GM18519 (cell line): ENCODE data around the gene PIK3R2.

Experiments used
- ATAC-seq: cut with Tn5 transposase; IDR thresholded peaks from one replicate; pipeline ENCODE4 v1.9.1; 2021; ENCODE audit warnings: mild to moderate bottlenecking, moderate library complexity; ENCODE audit not compliant: unreplicated experiment, low FRiP score

Gene PIK3R2

DNA sequence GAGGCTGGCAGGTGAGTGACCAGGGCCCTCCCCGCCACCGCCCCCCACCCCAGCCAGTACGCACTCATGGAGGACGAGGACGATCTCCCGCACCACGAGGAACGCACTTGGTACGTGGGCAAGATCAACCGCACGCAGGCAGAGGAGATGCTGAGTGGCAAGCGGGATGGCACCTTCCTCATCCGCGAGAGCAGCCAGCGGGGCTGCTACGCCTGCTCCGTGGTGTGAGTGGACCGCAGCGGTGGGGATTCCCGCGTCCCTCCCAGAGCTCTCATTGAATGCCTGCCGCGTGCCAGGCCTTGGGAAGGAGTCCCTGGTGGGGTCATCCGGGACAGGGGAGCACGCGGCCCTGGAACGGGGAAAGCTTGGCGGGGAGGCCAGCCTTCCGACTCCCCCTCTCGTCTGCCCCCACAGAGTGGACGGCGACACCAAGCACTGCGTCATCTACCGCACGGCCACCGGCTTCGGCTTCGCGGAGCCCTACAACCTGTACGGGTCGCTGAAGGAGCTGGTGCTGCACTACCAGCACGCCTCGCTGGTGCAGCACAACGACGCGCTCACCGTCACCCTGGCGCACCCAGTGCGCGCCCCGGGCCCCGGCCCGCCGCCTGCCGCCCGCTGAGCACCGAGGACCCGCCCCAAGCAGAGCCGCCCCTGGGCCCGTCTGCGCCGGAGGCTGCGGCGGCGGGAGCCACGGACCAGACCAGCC lies 15.9 kb downstream of the PIK3R2 start:
- ATAC-seq: no peak

GRCh38 chr19:18170714-18171255 lies 17.8 kb downstream of the PIK3R2 start:
- ATAC-seq: no peak

GRCh38 chr19:18171605-18172327 lies 18.8 kb downstream of the PIK3R2 start:
- no peak for ATAC-seq

DNA sequence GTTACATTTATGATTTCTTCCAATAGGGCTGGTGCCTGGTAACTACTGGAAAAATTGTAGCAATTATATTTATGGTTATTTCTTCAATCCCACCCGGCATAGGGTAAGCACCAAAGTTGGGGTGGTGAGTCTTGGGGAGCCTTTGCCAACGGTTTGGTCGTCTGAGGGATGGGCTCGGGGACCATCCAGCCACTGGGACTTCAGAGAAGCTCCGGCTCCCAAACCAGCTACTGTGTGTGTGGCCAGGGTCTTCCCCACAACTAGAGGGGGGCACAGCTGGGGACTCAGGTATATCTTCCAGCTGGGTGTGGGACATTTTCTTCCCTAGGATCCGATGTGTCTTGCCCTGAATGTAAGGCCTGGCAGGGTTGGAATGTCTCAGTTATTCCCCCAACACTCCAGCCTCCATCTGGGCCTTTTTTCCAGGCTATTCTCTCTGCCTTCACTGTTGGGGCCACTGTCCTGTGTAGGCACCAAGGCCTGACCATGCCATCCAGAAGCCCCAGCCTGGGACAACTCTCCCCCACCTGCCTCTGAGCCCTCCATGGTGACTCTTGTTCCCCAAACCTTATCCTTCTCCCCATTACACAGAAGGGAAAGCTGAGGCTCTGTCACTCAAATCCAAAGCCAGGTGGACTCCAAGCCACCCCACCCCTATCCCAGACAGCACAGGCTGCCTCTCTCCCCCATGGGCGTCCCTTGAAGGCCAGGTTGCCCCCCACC lies 19.5 kb downstream of the PIK3R2 start:
- ATAC-seq: no peak

GRCh38 chr19:18173054-18173571 lies 20.1 kb downstream of the PIK3R2 start:
- no peak for ATAC-seq

DNA sequence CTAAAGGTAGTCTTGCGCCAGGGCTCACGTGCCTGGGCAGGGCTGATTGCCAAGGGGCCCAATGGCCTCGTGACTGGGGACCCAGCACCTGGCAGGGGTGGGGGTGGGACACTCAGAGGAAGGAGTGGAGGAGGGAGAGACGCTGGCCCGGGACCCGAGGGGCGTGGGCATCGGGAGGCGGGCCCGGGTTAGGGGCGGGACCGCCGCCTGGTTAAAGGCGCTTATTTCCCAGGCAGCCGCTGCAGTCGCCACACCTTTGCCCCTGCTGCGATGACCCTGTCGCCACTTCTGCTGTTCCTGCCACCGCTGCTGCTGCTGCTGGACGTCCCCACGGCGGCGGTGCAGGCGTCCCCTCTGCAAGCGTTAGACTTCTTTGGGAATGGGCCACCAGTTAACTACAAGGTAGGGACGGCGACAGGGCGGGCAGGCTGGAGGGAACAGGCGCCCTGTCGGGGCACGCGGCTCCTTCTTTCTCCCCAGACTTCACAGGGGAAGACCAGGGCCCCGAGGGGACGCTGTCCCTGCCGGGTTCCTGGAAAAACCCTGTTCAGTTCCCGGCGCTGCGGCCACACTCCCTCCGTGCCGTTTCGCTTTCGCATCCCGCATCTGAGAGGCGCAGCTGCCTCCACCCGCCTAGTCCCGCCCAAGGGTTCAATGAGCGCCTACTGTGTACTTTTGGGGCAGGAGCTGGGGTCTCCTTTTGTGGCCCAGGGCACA lies 20.8 kb downstream of the PIK3R2 start, which contains the start of gene IFI30:
Gene IFI30, plus strand, starts transcription at position 242 of the 717 bp plus-strand sequence. Its CDS starts 29 bp downstream, at position 271.
- ATAC-seq: no peak

GRCh38 chr19:18174983-18175382 lies 22.0 kb downstream of the PIK3R2 start:
- ATAC-seq: no peak

- no peak for ATAC-seq
Observed at GRCh38 chr19:18176367-18177310, 23.7 kb downstream of the PIK3R2 start.

GRCh38 chr19:18179957-18180356 lies 27.0 kb downstream of the PIK3R2 start:
- no peak for ATAC-seq

- ATAC-seq: no peak
Observed at GRCh38 chr19:18183529-18183928, 30.6 kb downstream of the PIK3R2 start.

- ATAC-seq: no peak
Observed at GRCh38 chr19:18185538-18185937, 32.6 kb downstream of the PIK3R2 start.

- ATAC-seq: no peak
Observed at GRCh38 chr19:18190278-18190677, 37.3 kb downstream of the PIK3R2 start.

DNA sequence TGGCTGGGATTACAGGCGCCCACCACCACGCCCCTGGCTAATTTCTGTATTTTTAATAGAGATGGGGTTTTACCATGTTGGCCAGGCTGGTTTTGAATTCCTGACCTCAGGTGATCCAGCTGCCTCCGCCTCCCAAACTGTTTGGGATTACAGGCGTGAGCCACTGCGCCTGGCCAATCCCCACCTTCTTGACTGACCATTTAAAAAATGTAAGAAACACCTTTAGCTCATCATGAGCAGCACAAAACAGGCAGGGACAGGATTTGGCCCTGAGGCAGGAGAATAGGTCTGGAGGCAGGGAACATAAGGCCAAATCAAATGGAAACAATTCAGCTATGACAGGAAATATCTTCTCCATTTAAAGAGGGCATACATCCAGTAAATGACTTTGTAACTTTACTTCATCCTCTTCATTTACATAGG lies 38.7 kb downstream of the PIK3R2 start:
- no peak for ATAC-seq

DNA sequence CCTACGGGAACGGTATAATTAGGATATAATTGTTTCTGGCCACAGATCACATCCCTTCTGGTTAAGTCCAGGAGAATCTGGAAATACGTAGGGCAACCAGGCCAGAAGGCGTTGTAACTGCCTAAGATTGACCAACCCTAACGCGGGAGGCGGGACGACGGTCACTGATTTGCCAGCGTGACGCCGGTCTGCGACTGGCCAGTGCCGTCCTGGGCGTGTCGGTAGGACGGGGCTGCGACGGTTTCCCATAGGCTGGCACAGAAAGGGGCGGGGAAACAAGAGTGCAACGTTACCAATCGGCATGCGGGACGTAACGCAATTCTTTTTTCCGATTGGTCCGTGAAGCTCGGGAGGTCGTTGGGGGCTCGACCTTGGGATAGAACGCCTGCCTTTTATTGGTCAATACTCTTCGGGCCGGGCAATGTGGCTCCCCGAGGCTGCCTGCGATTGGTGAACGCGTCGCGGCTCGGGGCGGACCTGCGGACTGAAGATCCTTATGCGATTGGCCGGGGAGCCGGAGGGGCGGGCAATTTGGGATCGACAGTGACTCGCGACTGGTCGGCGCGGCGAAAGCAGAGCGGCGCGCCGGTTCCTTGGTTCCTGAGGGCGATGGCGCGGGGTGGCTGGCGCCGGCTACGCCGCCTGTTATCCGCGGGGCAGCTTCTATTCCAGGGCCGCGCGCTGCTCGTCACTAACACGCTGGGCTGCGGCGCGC lies 39.9 kb downstream of the PIK3R2 start, which contains the start of gene MPV17L2:
Gene MPV17L2, plus strand, starts transcription at position 546 of the 715 bp plus-strand sequence. Its CDS starts 64 bp downstream, at position 610.
- peak; percentile 69 for ATAC-seq

- no peak for ATAC-seq
Observed at GRCh38 chr19:18193388-18194180, 40.6 kb downstream of the PIK3R2 start.

DNA sequence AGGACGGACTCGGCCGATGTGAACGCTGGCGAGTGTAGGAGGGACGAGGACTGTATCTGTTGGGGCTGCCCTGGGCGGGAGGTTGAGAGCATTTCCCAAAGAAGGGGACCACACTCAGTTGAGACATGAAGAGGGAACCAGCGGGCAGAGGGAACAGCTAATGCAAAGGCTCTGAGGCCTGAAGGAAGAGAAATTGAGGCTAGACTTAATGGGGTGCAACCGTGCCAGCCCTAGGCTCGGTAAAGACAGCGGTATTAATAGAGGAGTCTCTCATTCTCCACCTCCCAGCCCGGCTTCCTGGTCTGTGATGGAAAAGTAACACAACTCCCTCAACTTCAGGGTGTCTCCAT lies 41.2 kb downstream of the PIK3R2 start:
- no peak for ATAC-seq

DNA sequence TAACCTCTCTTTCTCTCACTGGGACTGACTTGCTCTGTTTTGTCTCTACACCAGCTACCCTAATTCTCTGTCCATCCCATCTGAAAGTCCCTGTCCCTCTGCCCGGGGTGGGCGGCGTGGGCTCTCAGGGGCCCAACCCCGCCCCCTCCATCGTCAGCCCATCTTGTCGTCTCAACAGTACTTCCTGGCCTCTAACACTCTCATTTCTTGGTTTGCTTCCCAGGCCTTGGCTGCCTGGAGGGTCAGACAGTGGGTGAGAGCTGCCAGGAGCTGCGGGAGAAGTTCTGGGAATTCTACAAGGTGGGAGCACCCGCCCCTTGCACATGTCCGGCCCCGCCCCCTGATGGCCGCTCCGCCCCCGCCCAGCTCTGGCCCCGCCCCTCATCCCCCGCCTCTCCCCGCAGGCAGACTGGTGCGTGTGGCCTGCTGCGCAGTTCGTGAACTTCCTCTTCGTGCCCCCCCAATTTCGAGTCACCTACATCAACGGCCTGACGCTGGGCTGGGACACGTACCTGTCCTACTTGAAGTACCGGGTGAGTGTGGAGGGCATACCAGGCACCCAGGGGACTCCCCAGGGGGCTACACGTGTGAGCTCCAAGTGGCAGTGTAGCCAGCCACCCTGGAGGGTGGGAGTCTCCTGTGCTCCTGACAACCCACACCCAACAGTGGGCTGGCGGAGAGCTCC lies 41.7 kb downstream of the PIK3R2 start:
- ATAC-seq: no peak
